H1 (cell line): Measurements from ENCODE around the gene FAM241B. TPM values are rescaled to one million over a fixed set of nuclear protein-coding genes. Genes with fewer than 3 reads are reported as not detected.

Experiments
- CTCF ChIA-PET: fragments of 300-600 bp; sonication (Branson Sonifier 250); formaldehyde crosslinking; loops from one replicate; lab custom pipeline; 2021; ENCODE audit not compliant: partially characterized antibody; lab: Charles Lee
- POLR2A ChIA-PET: fragments of 300-600 bp; sonication (Branson Sonifier 250); formaldehyde crosslinking; loops from one replicate; lab custom pipeline; 2021; ENCODE audit warnings: inconsistent platforms; ENCODE audit not compliant: partially characterized antibody; lab: Charles Lee
- DNase-seq, 2 experiments: peaks; one replicate each; pipeline versions ENCODE4 v3.0.0 to v3.0.0-alpha.2; 2010 to 2022; ENCODE audit warnings: low spot score in 2 of 2, low read depth in 1 of 2, mixed read lengths in 1 of 2
- FAIRE-seq: peaks from 2 replicates; lab custom pipeline; 2011; peaks lifted over from hg19 to GRCh38; lab: Jason Lieb, UNC
- H2AFZ ChIP-seq: 2 replicates; pipeline ENCODE4 v1.8.1; 2012; ENCODE audit warnings: low read length, inconsistent platforms
- H2AK5ac ChIP-seq: 2 replicates; pipeline ENCODE4 v1.6.1; 2013; ENCODE audit warnings: low read depth, low read length
- H2BK120ac ChIP-seq: replicated peaks from 2 replicates; pipeline ENCODE3; 2013; ENCODE audit warnings: low read depth, low read length, inconsistent platforms
- H2BK12ac ChIP-seq: 2 replicates; pipeline ENCODE4 v1.6.1; 2013; ENCODE audit warnings: low read depth, low read length
- H2BK15ac ChIP-seq: 2 replicates; pipeline ENCODE4 v1.6.1; 2013; ENCODE audit warnings: low read length
- H2BK20ac ChIP-seq: 2 replicates; pipeline ENCODE4 v1.6.1; 2013; ENCODE audit warnings: low read length
- H2BK5ac ChIP-seq: 2 replicates; pipeline ENCODE4 v1.6.1; 2013; ENCODE audit warnings: low read depth, low read length
- H3K14ac ChIP-seq: 2 replicates; pipeline ENCODE4 v1.6.1; 2013; ENCODE audit warnings: inconsistent platforms; ENCODE audit not compliant: insufficient read length
- H3K18ac ChIP-seq: 2 replicates; pipeline ENCODE4 v1.6.1; 2013; ENCODE audit warnings: low read length; ENCODE audit errors: extremely low read depth
- H3K23ac ChIP-seq: 2 replicates; pipeline ENCODE4 v1.6.1; 2013; ENCODE audit warnings: inconsistent platforms; ENCODE audit not compliant: insufficient read length
- H3K23me2 ChIP-seq: 2 replicates; pipeline ENCODE4 v1.6.1; 2013; ENCODE audit warnings: low read depth, low read length
- H3K27ac ChIP-seq: 2 replicates; pipeline ENCODE4 v1.6.1; 2011; ENCODE audit warnings: low read depth, low read length, inconsistent platforms
- H3K27me3 ChIP-seq, 4 experiments: replicated peaks in 1 of 4; 1 replicate in 1 of 4; 2 replicates in 3 of 4; pipeline versions ENCODE4 v1.6.1 to v1.8.1; 2011 to 2013; ENCODE audit warnings: low read length in 3 of 4, mild to moderate bottlenecking in 3 of 4, inconsistent platforms in 2 of 4, mixed read lengths in 2 of 4, moderate library complexity in 1 of 4; ENCODE audit not compliant: control insufficient read depth in 3 of 4, insufficient read depth in 3 of 4; ENCODE audit errors: extremely low read depth in 1 of 4
- H3K36me3 ChIP-seq, 4 experiments: 2 replicates each; pipeline versions ENCODE4 v1.6.1 to v1.8.1; 2011 to 2013; ENCODE audit warnings: mild to moderate bottlenecking in 4 of 4, low read length in 3 of 4, moderate library complexity in 2 of 4, control low read depth in 1 of 4, inconsistent platforms in 1 of 4; ENCODE audit not compliant: insufficient read depth in 4 of 4, control insufficient read depth in 2 of 4
- H3K4ac ChIP-seq: replicated peaks from 2 replicates; pipeline ENCODE3; 2013; ENCODE audit warnings: low read length, low read depth, mixed read lengths, inconsistent platforms; ENCODE audit not compliant: insufficient read length
- H3K4me1 ChIP-seq, 4 experiments: replicated peaks in 1 of 4; 1 replicate in 1 of 4; 2 replicates in 3 of 4; pipeline versions ENCODE4 v1.6.1 to v1.8.1; 2011 to 2013; ENCODE audit warnings: low read length in 3 of 4, inconsistent platforms in 2 of 4, mixed read lengths in 1 of 4; ENCODE audit not compliant: insufficient read depth in 4 of 4, control insufficient read depth in 3 of 4
- H3K4me2 ChIP-seq, 2 experiments: 2 replicates each; pipeline versions ENCODE4 v1.6.1 to v1.8.1; 2011 to 2013; ENCODE audit warnings: low read depth in 2 of 2, low read length in 2 of 2, control low read depth in 1 of 2, inconsistent platforms in 1 of 2, mild to moderate bottlenecking in 1 of 2; ENCODE audit not compliant: insufficient read depth in 1 of 2
- H3K4me3 ChIP-seq, 4 experiments: fragments of 200-600, 300-600 bp in 1 of 4; sonication (generic), shearing (Covaris generic), sonication (Bioruptor Twin) in 1 of 4; 2 replicates each; pipeline versions ENCODE4 v1.5.1 to v1.8.1; 2011 to 2016; ENCODE audit warnings: low read length in 4 of 4, low read depth in 3 of 4, control low read depth in 2 of 4, inconsistent platforms in 2 of 4, mild to moderate bottlenecking in 2 of 4, mixed read lengths in 1 of 4, moderate library complexity in 1 of 4; ENCODE audit not compliant: insufficient read depth in 2 of 4; ENCODE audit errors: extremely low read depth in 1 of 4
- H3K56ac ChIP-seq: replicated peaks from 2 replicates; pipeline ENCODE3; 2013; ENCODE audit warnings: low read depth, mild to moderate bottlenecking, mixed read lengths, low read length, inconsistent platforms; ENCODE audit not compliant: insufficient read length
- H3K79me1 ChIP-seq: 2 replicates; pipeline ENCODE4 v1.6.1; 2013; ENCODE audit warnings: low read depth, low read length, control low read depth
- H3K79me2 ChIP-seq, 2 experiments: 2 replicates each; pipeline versions ENCODE4 v1.6.1 to v1.8.1; 2012 to 2013; ENCODE audit warnings: low read length in 2 of 2, mild to moderate bottlenecking in 2 of 2, inconsistent platforms in 1 of 2; ENCODE audit not compliant: insufficient read depth in 2 of 2, control insufficient read depth in 1 of 2
- H3K9ac ChIP-seq, 4 experiments: replicated peaks in 1 of 4; 1 replicate in 1 of 4; 2 replicates in 3 of 4; pipeline versions ENCODE4 v1.6.1 to v1.8.1; 2011 to 2013; ENCODE audit warnings: low read depth in 3 of 4, low read length in 3 of 4, control low read depth in 2 of 4, mild to moderate bottlenecking in 2 of 4, moderate library complexity in 2 of 4, inconsistent platforms in 1 of 4; ENCODE audit errors: extremely low read depth in 1 of 4
- H3K9me3 ChIP-seq, 2 experiments: 2 replicates each; pipeline versions ENCODE4 v1.6.1 to v1.8.1; 2012 to 2013; ENCODE audit warnings: mild to moderate bottlenecking in 2 of 2, moderate library complexity in 2 of 2, control low read depth in 1 of 2, inconsistent platforms in 1 of 2, low read depth in 1 of 2, low read length in 1 of 2, mixed read lengths in 1 of 2; ENCODE audit not compliant: insufficient read depth in 2 of 2
- H4K20me1 ChIP-seq, 2 experiments: replicated peaks in 1 of 2; 2 replicates each; pipeline versions ENCODE3 to v1.8.1; 2011 to 2013; ENCODE audit warnings: inconsistent platforms in 2 of 2, low read length in 2 of 2, mild to moderate bottlenecking in 1 of 2; ENCODE audit not compliant: insufficient read depth in 2 of 2, control insufficient read depth in 1 of 2
- H4K5ac ChIP-seq: 2 replicates; pipeline ENCODE4 v1.6.1; 2013; ENCODE audit warnings: low read length, low read depth, mixed read lengths, inconsistent platforms; ENCODE audit not compliant: insufficient read length
- H4K8ac ChIP-seq: 2 replicates; pipeline ENCODE4 v1.8.0; 2013; ENCODE audit warnings: mild to moderate bottlenecking, moderate library complexity, low read length, inconsistent platforms; ENCODE audit not compliant: insufficient read depth; ENCODE audit errors: extremely low read depth
- H4K91ac ChIP-seq: replicated peaks from 2 replicates; pipeline ENCODE3; 2013; ENCODE audit warnings: low read length, mixed read lengths, inconsistent platforms; ENCODE audit not compliant: insufficient read length
- ATF3 ChIP-seq: IDR thresholded peaks from 2 replicates; pipeline ENCODE4 v1.6.1; 2011; ENCODE audit warnings: low read depth, mild to moderate bottlenecking, low read length; ENCODE audit not compliant: insufficient read depth
- BRCA1 ChIP-seq: IDR thresholded peaks from 2 replicates; pipeline ENCODE4 v1.6.1; 2012; ENCODE audit warnings: low read depth, low read length, improper control_type of control experiment
- E2F6 ChIP-seq: IDR thresholded peaks from 2 replicates; pipeline ENCODE4 v1.6.1; 2012; ENCODE audit warnings: inconsistent platforms
- EP300 ChIP-seq, 2 experiments: IDR thresholded peaks; 1 replicate in 1 of 2; 2 replicates in 1 of 2; pipeline ENCODE4 v1.6.1; 2011 to 2012; ENCODE audit warnings: low read depth in 2 of 2, low read length in 2 of 2, mild to moderate bottlenecking in 2 of 2, borderline replicate concordance in 1 of 2, inconsistent platforms in 1 of 2, moderate library complexity in 1 of 2
- JUN ChIP-seq: IDR thresholded peaks from 2 replicates; pipeline ENCODE4 v1.6.1; 2011; ENCODE audit warnings: low read depth, mild to moderate bottlenecking, improper control_type of control experiment, low read length
- MAX ChIP-seq: IDR thresholded peaks from 2 replicates; pipeline ENCODE4 v1.6.1; 2012; ENCODE audit warnings: inconsistent platforms
- NRF1 ChIP-seq: IDR thresholded peaks from 2 replicates; pipeline ENCODE4 v1.6.1; 2011; ENCODE audit warnings: mild to moderate bottlenecking, low read depth, low read length, improper control_type of control experiment
- SIN3A ChIP-seq, 2 experiments: IDR thresholded peaks in 1 of 2; conservative IDR thresholded peaks in 1 of 2; 2 replicates each; pipeline ENCODE4 v1.6.1; 2011 to 2012; ENCODE audit warnings: low read length in 2 of 2, improper control_type of control experiment in 1 of 2, low read depth in 1 of 2, mild to moderate bottlenecking in 1 of 2
- SP1 ChIP-seq: IDR thresholded peaks from 2 replicates; pipeline ENCODE4 v1.6.1; 2011; ENCODE audit warnings: low read depth, low read length
- SP2 ChIP-seq: IDR thresholded peaks from 2 replicates; pipeline ENCODE4 v1.6.1; 2012; ENCODE audit warnings: mild to moderate bottlenecking, low read length, inconsistent platforms
- SRF ChIP-seq: IDR thresholded peaks from 2 replicates; pipeline ENCODE4 v1.6.1; 2011; ENCODE audit warnings: mild to moderate bottlenecking, low read depth, low read length, moderate library complexity
- WGBS, 2 experiments: shearing (Covaris generic) in 1 of 2; methylation state at CpG; one replicate each; pipeline versions ENCODE4 v1.1.6 to v1.1.7; 2013 to 2015; ENCODE audit warnings: low lambda C conversion rate in 2 of 2, mixed read lengths in 2 of 2, inconsistent platforms in 1 of 2, low coverage in 1 of 2, missing lambda C conversion rate in 1 of 2; ENCODE audit not compliant: insufficient replicate concordance in 2 of 2, insufficient coverage in 1 of 2, insufficient read length in 1 of 2; ENCODE audit errors: extremely low coverage in 1 of 2, missing lambda C conversion rate in 1 of 2; 5-methylcytosine and 5-hydroxymethylcytosine counted together
- polyA plus RNA-seq, 7 experiments: library from polyadenylated mRNA; depleted of rRNA in 3 of 7; stranded (reverse) in 5 of 7; unstranded in 2 of 7; fragments of >200 nt in 5 of 7; fragments of 200-250 nt in 2 of 7; gene quantifications; 1 replicate in 5 of 7; 2 replicates in 1 of 7; 4 replicates in 1 of 7; pipeline versions ENCODE4 v1.2.1 to v1.2.3, GENCODE V29; 2011 to 2013; ENCODE audit warnings: missing spikeins in 2 of 7, mixed read lengths in 2 of 7
- total RNA-seq: library from RNA; stranded (reverse); fragmentation: NEBNext Ultra II Directional; extraction: Animal tissue kit (Norgen Biotek cat#: 25700); gene quantifications from 2 replicates; pipeline ENCODE4 v1.2.1, GENCODE V29; 2021

FAM241B gene
- total and polyA plus RNA-seq, 2 of the 8 experiments (the other 6 are each of a cell fraction or from before 2014, with no cell fraction given), result 19.3 to 30.1 TPM

GRCh38 chr10:69600761-69601330, 29.2 kb upstream of the FAM241B start:
- ChIA-PET CTCF (interaction anchor here (1.1 to 3.3 kb wide), 13 partner anchors 8 to 85 kb away, joined by 3 to 12 read pairs (median 3); no protein-coding TSS in a partner anchor), POLR2A (no interaction called here)
- no peaks in the 10 kb centered on the region for H3K4me1 ChIP-seq
- no peak overlapping the region for H2BK5ac ChIP-seq
- no peaks in the 10 kb centered on the region for H4K20me1 ChIP-seq
- H2AK5ac ChIP-seq, result no peak overlapping the region
- H3K36me3 ChIP-seq, result no peaks in the 10 kb centered on the region
- FAIRE-seq (no peak), DNase-seq (no peak)
- no peak overlapping the region for H4K8ac ChIP-seq
- H3K27ac ChIP-seq, result no peak overlapping the region
- H4K91ac ChIP-seq, result no peak overlapping the region
- no peak overlapping the region for H2AFZ ChIP-seq
- H2BK12ac ChIP-seq, result no peak overlapping the region
- no peak overlapping the region for H2BK20ac ChIP-seq
- H3K27me3 ChIP-seq, result peaks cover 0 to 1% (median 0%) of the 10 kb centered on the region in 4 experiments; a peak in 1 of 7 replicates
- H3K56ac ChIP-seq, result no peak overlapping the region
- no peak overlapping the region for H3K4ac ChIP-seq
- H3K79me2 ChIP-seq, result no peaks in the 10 kb centered on the region
- H2BK15ac ChIP-seq, result no peak overlapping the region
- no peak overlapping the region for H2BK120ac ChIP-seq
- WGBS, 2 experiments, result 91% methylated on average over 5 of the region's 5 CpGs; no CpG with 5 or more reads in 1 of the 2 experiments
- no peaks in the 10 kb centered on the region for H3K9me3 ChIP-seq
- no peaks in the 10 kb centered on the region; the same call in 1 of the 2 replicates for H3K23me2 ChIP-seq
- no peak overlapping the region for H3K4me2 ChIP-seq
- H3K4me3 ChIP-seq, result no peak overlapping the region
- H3K18ac ChIP-seq, result no peak overlapping the region
- no peak overlapping the region for H4K5ac ChIP-seq
- no peak overlapping the region for H3K23ac ChIP-seq
- H3K14ac ChIP-seq, result no peak overlapping the region
- no peak overlapping the region for H3K9ac ChIP-seq
- H3K79me1 ChIP-seq, result no peaks in the 10 kb centered on the region
- TF ChIP-seq MAX (no peak), SP2 (no peak), ATF3 (no peak), SP1 (no peak), NRF1 (no peak), SRF (no peak), E2F6 (no peak), JUN (no peak), BRCA1 (no peak), EP300 (IDR thresholded peaks at IDR 0.05; ENCODE audit: borderline replicate concordance in 1 of 2, low read depth in 2 of 2, low read length in 2 of 2) (no peak), SIN3A (conservative IDR thresholded peaks at IDR 0.05 in 1 of 2, IDR thresholded peaks at IDR 0.05 in 1 of 2; ENCODE audit: low read depth in 1 of 2, low read length in 2 of 2) (no peak)
